Activated CD8-positive, alpha-beta T cell treated with anti-CD3 and anti-CD28 coated beads, Interleukin-2, amount 10 ng/mL, durations not matched to agents 7 days and 5 days (primary cell): ENCODE data around the gene REM2. TPM values are rescaled to one million over a fixed set of nuclear protein-coding genes. Genes with fewer than 3 reads are reported as not detected.

ENCODE experiments used
- ATAC-seq: fragments of 150-1000 bp; cut with Tn5 transposase; one replicate; pipeline ENCODE4 v1.10.0; 2021; ENCODE audit warnings: moderate library complexity
- CTCF ChIA-PET: fragments of 350-600 bp; sonication (Branson Sonifier 250); formaldehyde crosslinking; loops from one replicate; lab custom pipeline; 2021; ENCODE audit warnings: antibody characterized with exemption; lab: Charles Lee
- POLR2A ChIA-PET: fragments of 350-600 bp; sonication (Branson Sonifier 250); formaldehyde crosslinking; loops from one replicate; lab custom pipeline; 2021; ENCODE audit warnings: antibody characterized with exemption; lab: Charles Lee
- DNase-seq: peaks from one replicate; pipeline ENCODE4 v3.0.0-alpha.2; 2020
- H3K27ac Mint-ChIP-seq: one replicate; pipeline ENCODE4 v1.8.0; 2021; ENCODE audit warnings: mild to moderate bottlenecking, mixed read lengths
- H3K27me3 Mint-ChIP-seq: one replicate; pipeline ENCODE4 v1.8.0; 2021; ENCODE audit warnings: low read depth, mixed read lengths
- H3K36me3 Mint-ChIP-seq: one replicate; pipeline ENCODE4 v1.8.0; 2021; ENCODE audit warnings: low read depth, mixed read lengths
- H3K4me1 Mint-ChIP-seq: one replicate; pipeline ENCODE4 v1.8.0; 2021; ENCODE audit warnings: low read depth, mixed read lengths
- H3K4me3 Mint-ChIP-seq: one replicate; pipeline ENCODE4 v1.8.0; 2021; ENCODE audit warnings: mild to moderate bottlenecking, mixed read lengths
- H3K9me3 Mint-ChIP-seq: one replicate; pipeline ENCODE4 v1.8.0; 2022; ENCODE audit warnings: mixed read lengths; ENCODE audit not compliant: insufficient read depth
- total RNA-seq, 2 experiments: library from RNA; stranded (reverse); gene quantifications; one replicate each; pipeline ENCODE4 v1.2.3, GENCODE V29; 2021

The REM2 gene
- total RNA-seq, 2 experiments from 2014 or later: 0.21 to 0.61 TPM

- Mint-ChIP-seq H3K36me3 (no peaks in the 10 kb centered on the region), H3K27me3 (peaks cover 13% of the 10 kb centered on the region), H3K27ac (no peak overlapping the region), H3K4me3 (no peak overlapping the region), H3K4me1 (peaks cover 17% of the 10 kb centered on the region), H3K9me3 (no peaks in the 10 kb centered on the region)
- ChIA-PET POLR2A (interaction anchor here (1.0 kb wide), 1 partner anchor 8 kb away, joined by 3 read pairs; no protein-coding TSS in a partner anchor), CTCF (interaction anchor here (0.8 to 25.2 kb wide), 3 partner anchors 10 to 272 kb away, joined by 3 to 590 read pairs (median 4); partner anchors contain the start of genes MMP14 and MRPL52)
- ATAC-seq (no peak), DNase-seq (no peak)
Observed at GRCh38 chr14:22842211-22843122, 40.6 kb upstream of the REM2 start.

- ChIA-PET POLR2A (interaction anchor here (1.0 kb wide), 1 partner anchor 9 kb away, joined by 3 read pairs; no protein-coding TSS in a partner anchor), CTCF (interaction anchor here (0.8 to 25.2 kb wide), 3 partner anchors 9 to 273 kb away, joined by 3 to 590 read pairs (median 4); partner anchors contain the start of genes MMP14 and MRPL52)
- no peak for DNase-seq
- peaks cover 18% of the 10 kb centered on the region for H3K4me1 Mint-ChIP-seq
- H3K36me3 Mint-ChIP-seq: no peaks in the 10 kb centered on the region
- no peak overlapping the region for H3K4me3 Mint-ChIP-seq
- no peak overlapping the region for H3K27ac Mint-ChIP-seq
- peaks cover 19% of the 10 kb centered on the region for H3K27me3 Mint-ChIP-seq
- ATAC-seq: no peak
- H3K9me3 Mint-ChIP-seq: no peaks in the 10 kb centered on the region
Observed at GRCh38 chr14:22843123-22843925, 39.7 kb upstream of the REM2 start.

GRCh38 chr14:22844221-22845102 is 38.6 kb upstream of the REM2 start:
- DNase-seq (no peak), ATAC-seq (no peak)
- Mint-ChIP-seq H3K27me3 (peaks cover 25% of the 10 kb centered on the region), H3K4me3 (no peak overlapping the region), H3K4me1 (peaks cover 9% of the 10 kb centered on the region), H3K9me3 (no peaks in the 10 kb centered on the region), H3K36me3 (no peaks in the 10 kb centered on the region), H3K27ac (no peak overlapping the region)
- CTCF ChIA-PET: interaction anchor here (1.5 to 25.2 kb wide), 3 partner anchors 9 to 274 kb away, joined by 5 to 590 read pairs (median 15); partner anchors contain the start of genes MMP14 and MRPL52
- POLR2A ChIA-PET: no interaction called here

GRCh38 chr14:22845103-22845394 is 38.0 kb upstream of the REM2 start:
- Mint-ChIP-seq H3K4me1 (peaks cover 7% of the 10 kb centered on the region), H3K9me3 (no peaks in the 10 kb centered on the region), H3K36me3 (no peaks in the 10 kb centered on the region), H3K27ac (no peak overlapping the region), H3K4me3 (no peak overlapping the region), H3K27me3 (peaks cover 25% of the 10 kb centered on the region)
- DNase-seq: no peak
- CTCF ChIA-PET: interaction anchor here (1.5 to 25.2 kb wide), 3 partner anchors 9 to 275 kb away, joined by 5 to 590 read pairs (median 15); partner anchors contain the start of genes MMP14 and MRPL52
- POLR2A ChIA-PET: interaction anchor here (1.0 kb wide), 1 partner anchor 288 kb away, joined by 4 read pairs; no protein-coding TSS in a partner anchor
- ATAC-seq: no peak

GRCh38 chr14:22845821-22846625 is 37.0 kb upstream of the REM2 start:
- Mint-ChIP-seq H3K9me3 (no peaks in the 10 kb centered on the region), H3K27me3 (peaks cover 25% of the 10 kb centered on the region)
- POLR2A ChIA-PET: interaction anchor here (0.6 to 1.0 kb wide), 2 partner anchors 289 to 331 kb away, joined by 3 to 4 read pairs; no protein-coding TSS in a partner anchor

GRCh38 chr14:22846811-22847307 is 36.2 kb upstream of the REM2 start:
- Mint-ChIP-seq H3K36me3 (no peaks in the 10 kb centered on the region), H3K9me3 (no peaks in the 10 kb centered on the region), H3K4me1 (peaks cover 20% of the 10 kb centered on the region), H3K27ac (no peak overlapping the region), H3K27me3 (peaks cover 22% of the 10 kb centered on the region), H3K4me3 (no peak overlapping the region)
- DNase-seq: no peak
- ChIA-PET POLR2A (no interaction called here), CTCF (interaction anchor here (2.4 to 25.2 kb wide), 2 partner anchors 17 to 25 kb away, joined by 6 to 590 read pairs; partner anchors contain the start of genes LRP10, MMP14 and MRPL52)
- ATAC-seq: no peak

More at GRCh38 chr14:22845821-22846625, 37.0 kb upstream of the REM2 start:
- no peak overlapping the region for H3K27ac Mint-ChIP-seq
- no peak for ATAC-seq
- H3K4me1 Mint-ChIP-seq: peaks cover 12% of the 10 kb centered on the region
- no peak overlapping the region for H3K4me3 Mint-ChIP-seq
- CTCF ChIA-PET: interaction anchor here (1.5 to 25.2 kb wide), 3 partner anchors 8 to 276 kb away, joined by 5 to 590 read pairs (median 15); partner anchors contain the start of genes MMP14 and MRPL52
- no peak for DNase-seq
- H3K36me3 Mint-ChIP-seq: no peaks in the 10 kb centered on the region

GRCh38 chr14:22847661-22848341 is 35.2 kb upstream of the REM2 start:
- Mint-ChIP-seq H3K27me3 (peaks cover 22% of the 10 kb centered on the region), H3K9me3 (no peaks in the 10 kb centered on the region), H3K4me3 (no peak overlapping the region), H3K27ac (no peak overlapping the region), H3K36me3 (no peaks in the 10 kb centered on the region), H3K4me1 (peaks cover 25% of the 10 kb centered on the region)
- CTCF ChIA-PET: interaction anchor here (2.4 to 25.2 kb wide), 2 partner anchors 18 to 24 kb away, joined by 6 to 590 read pairs; partner anchors contain the start of genes LRP10, MMP14 and MRPL52
- ATAC-seq (no peak), DNase-seq (no peak)
- POLR2A ChIA-PET: interaction anchor here (1.2 to 1.5 kb wide), 2 partner anchors 11 to 17 kb away, joined by 4 to 5 read pairs; no protein-coding TSS in a partner anchor

- H3K36me3 Mint-ChIP-seq: no peaks in the 10 kb centered on the region
- H3K4me1 Mint-ChIP-seq: peaks cover 31% of the 10 kb centered on the region
- ATAC-seq (no peak), DNase-seq (no peak)
- H3K9me3 Mint-ChIP-seq: no peaks in the 10 kb centered on the region
- ChIA-PET CTCF (interaction anchor here (1.8 to 25.2 kb wide), 3 partner anchors 19 to 278 kb away, joined by 5 to 590 read pairs (median 6); partner anchors contain the start of genes LRP10, MMP14 and MRPL52), POLR2A (interaction anchor here (1.2 to 1.5 kb wide), 2 partner anchors 11 to 18 kb away, joined by 4 to 5 read pairs; no protein-coding TSS in a partner anchor)
- no peak overlapping the region for H3K27ac Mint-ChIP-seq
- H3K27me3 Mint-ChIP-seq: peaks cover 22% of the 10 kb centered on the region
- no peak overlapping the region for H3K4me3 Mint-ChIP-seq
Observed at GRCh38 chr14:22848351-22849164, 34.5 kb upstream of the REM2 start.
